SK-MEL-5 (cell line): Measurements from ENCODE around the gene OLIG2. TPM values are rescaled to one million over a fixed set of nuclear protein-coding genes. Genes with fewer than 3 reads are reported as not detected.

Experiments used
- DNase-seq: peaks from one replicate; pipeline ENCODE4 v3.0.0-alpha.2; 2016; ENCODE audit warnings: low read depth, low spot score
- in situ Hi-C: cut with HindIII; loops from 2 replicates; pipeline ENCODE4 v1.10.0; 2016; ENCODE audit warnings: low sequenced_read_pairs, high pct_unique_total_duplicates, low pct_unique_long_range_greater_than_20kb
- total RNA-seq: library from RNA; depleted of rRNA; stranded (reverse); fragments of >200 nt; shearing (Covaris generic); gene quantifications from 2 replicates; pipeline ENCODE4 v1.2.3, GENCODE V29; 2014

The OLIG2 gene
- total RNA-seq, 1 experiment from 2014 or later = 25.8 TPM

- no peak for DNase-seq
- in situ Hi-C loops = no loop called here
Measured at GRCh38 chr21:33015756-33016155, 10.0 kb upstream of the OLIG2 start.

GRCh38 chr21:33018707-33019465, 6.8 kb upstream of the OLIG2 start:
- DNase-seq = no peak
- in situ Hi-C loops = no loop called here

- in situ Hi-C loops = no loop called here
Measured at GRCh38 chr21:33019516-33019884, 6.2 kb upstream of the OLIG2 start.

GRCh38 chr21:33019885-33020557, 5.7 kb upstream of the OLIG2 start:
- in situ Hi-C loops = no loop called here
- no peak for DNase-seq

More at GRCh38 chr21:33019516-33019884, 6.2 kb upstream of the OLIG2 start:
- DNase-seq = no peak

- in situ Hi-C loops = no loop called here
- no peak for DNase-seq
Measured at GRCh38 chr21:33020558-33021100, 5.1 kb upstream of the OLIG2 start.

- in situ Hi-C loops = no loop called here
- DNase-seq = no peak
Measured at GRCh38 chr21:33021150-33021549, 4.6 kb upstream of the OLIG2 start.

- no peak for DNase-seq
- in situ Hi-C loops = no loop called here
Measured at GRCh38 chr21:33021667-33022066, 4.1 kb upstream of the OLIG2 start.

- no peak for DNase-seq
- in situ Hi-C loops = no loop called here
Measured at GRCh38 chr21:33022489-33022827, 3.3 kb upstream of the OLIG2 start.

GRCh38 chr21:33022828-33023573, 2.7 kb upstream of the OLIG2 start:
- no peak for DNase-seq
- in situ Hi-C loops = no loop called here

GRCh38 chr21:33023574-33024200, 2.0 kb upstream of the OLIG2 start:
- no peak for DNase-seq
- in situ Hi-C loops = no loop called here

GRCh38 chr21:33024201-33025103, 1.3 kb upstream of the OLIG2 start:
- in situ Hi-C loops = no loop called here
- no peak for DNase-seq

GRCh38 chr21:33025106-33025488, 638 bp upstream of the OLIG2 start:
- in situ Hi-C loops = no loop called here
- DNase-seq = peak; percentile 71

GRCh38 chr21:33026443-33026858, 716 bp downstream of the OLIG2 start:
- in situ Hi-C loops = no loop called here
- DNase-seq = no peak

GRCh38 chr21:33026878-33027400, 1.2 kb downstream of the OLIG2 start:
- in situ Hi-C loops = no loop called here
- DNase-seq = no peak

GRCh38 chr21:33027401-33028286, 1.9 kb downstream of the OLIG2 start:
- in situ Hi-C loops = no loop called here
- no peak for DNase-seq

GRCh38 chr21:33028287-33028670, 2.5 kb downstream of the OLIG2 start:
- no peak for DNase-seq
- in situ Hi-C loops = no loop called here
